Measurements from ENCODE around the gene ATAD3A.
"Not testable (repeated sequence)": the region's sequence is repeated elsewhere in the genome, so short reads cannot be mapped to it uniquely, and the experiment has no call there.

The ATAD3A gene

DNA sequence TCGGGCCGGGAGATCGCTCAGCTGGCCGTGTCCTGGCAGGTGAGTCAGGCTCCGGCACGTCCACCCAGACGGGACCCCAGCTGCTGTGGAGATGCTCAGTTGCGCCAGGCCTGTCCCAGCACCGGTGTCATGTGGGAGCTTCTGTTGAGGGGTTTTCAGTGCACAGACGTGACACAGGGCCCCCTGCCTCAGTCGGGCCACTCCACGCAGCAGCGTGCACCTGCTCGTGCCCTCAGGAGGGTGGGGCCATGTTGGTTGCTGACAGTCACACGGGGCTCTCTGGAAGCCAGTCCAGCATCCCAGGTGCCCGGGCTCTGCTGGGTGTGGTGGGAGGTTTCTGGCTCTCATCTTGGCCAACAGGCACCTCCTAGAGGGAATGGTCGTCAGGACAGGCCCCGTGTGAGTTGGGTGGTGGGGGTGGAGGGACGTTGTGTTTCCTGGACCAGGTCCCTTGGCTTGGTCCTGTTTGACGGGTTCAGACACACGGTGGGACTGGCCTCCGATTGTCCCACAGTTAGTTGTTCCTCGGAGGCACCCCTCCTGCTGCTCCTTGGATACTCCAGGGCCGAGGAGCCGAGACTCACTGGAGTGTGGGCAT lies 21.2 kb upstream of the ATAD3A start:
- no peak for DNase-seq

DNA sequence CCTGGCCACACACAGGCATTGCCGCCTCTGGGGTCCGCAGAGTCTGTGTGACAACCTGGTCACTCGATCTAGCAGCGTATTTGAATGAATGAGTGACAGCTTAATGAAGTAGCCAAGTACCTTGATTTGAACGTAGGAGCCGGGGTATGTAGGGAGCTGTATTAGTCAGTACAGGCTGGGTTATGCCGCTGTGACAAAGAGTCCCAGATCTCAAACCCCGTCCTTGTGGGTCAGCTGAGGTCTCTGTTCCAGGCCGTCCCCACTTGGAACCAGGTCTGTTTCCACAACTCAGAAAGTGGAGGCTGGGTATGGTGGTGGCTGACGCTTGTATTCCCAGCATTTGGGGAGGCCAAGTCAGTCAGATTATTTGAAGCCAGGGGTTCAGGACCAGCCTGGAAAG lies 20.4 kb upstream of the ATAD3A start:
- DNase-seq: no peak

DNA sequence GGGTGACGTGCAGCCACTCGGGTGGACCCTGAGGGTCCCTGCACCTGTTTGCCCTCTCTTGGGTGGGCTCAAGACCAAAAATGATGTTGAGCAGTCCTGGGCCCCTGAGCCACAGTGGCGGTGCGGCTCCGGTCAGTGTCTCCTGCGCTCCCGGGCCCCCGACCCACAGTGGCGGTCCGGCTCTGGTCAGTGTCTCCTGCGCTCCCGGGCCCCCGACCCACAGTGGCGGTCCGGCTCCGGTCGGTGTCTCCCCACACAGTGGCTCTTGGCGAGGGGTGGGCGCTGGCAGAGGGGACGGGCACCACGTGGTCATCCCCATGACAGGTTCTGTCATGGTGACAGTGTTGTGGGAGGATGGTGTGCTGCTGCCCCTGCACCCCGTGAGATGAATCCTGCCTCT lies 17.7 kb upstream of the ATAD3A start:
- DNase-seq: not testable (repeated sequence)

DNA sequence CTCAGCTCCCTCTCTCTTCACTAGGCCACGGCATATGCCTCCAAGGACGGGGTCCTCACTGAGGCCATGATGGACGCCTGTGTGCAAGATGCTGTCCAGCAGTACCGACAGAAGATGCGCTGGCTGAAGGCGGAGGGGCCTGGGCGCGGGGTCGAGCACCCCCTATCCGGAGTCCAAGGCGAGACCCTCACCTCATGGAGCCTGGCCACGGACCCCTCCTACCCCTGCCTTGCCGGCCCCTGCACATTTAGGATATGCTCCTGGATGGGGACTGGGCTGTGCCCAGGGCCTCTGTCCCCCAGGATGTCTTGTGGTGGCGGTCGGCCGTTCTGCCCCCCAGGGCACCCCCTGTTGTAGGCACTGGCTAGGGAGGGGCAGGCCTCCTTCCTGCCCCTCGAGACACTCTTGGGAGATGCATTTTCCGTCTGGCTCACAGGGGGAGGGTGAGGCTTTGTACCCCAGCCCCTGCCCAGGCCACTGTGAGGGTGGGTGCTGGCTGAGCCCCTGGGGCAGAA lies 16.4 kb upstream of the ATAD3A start:
- DNase-seq: not testable (repeated sequence)

DNA sequence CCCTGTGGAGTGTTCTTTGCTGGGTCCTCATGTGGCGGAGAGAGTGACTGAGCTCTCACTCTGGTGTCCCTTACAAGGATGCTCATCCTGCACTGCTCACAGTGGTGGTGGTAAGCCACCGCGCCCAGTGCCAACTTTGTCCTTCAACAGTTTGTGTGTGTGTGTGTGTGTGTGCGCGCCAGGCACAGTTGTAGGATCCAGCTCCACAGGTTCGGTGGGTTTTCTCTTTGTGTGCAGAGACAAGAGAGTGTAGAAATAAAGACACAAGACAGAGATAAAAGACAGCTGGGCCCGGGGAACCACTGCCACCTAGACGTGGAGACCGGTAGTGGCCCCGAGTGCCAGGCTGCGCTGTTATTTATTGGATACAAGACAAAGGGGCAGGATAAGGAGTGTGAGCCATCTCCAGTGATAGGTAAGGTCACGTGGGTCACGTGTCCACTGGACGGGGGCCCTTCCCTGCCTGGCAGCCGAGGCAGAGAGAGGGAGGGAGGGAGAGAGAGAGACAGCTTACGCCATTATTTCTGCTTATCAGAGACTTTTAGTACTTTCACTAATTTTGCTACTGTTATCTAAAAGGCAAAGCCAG lies 7.1 kb upstream of the ATAD3A start:
- peak; percentile 67 for DNase-seq

DNA sequence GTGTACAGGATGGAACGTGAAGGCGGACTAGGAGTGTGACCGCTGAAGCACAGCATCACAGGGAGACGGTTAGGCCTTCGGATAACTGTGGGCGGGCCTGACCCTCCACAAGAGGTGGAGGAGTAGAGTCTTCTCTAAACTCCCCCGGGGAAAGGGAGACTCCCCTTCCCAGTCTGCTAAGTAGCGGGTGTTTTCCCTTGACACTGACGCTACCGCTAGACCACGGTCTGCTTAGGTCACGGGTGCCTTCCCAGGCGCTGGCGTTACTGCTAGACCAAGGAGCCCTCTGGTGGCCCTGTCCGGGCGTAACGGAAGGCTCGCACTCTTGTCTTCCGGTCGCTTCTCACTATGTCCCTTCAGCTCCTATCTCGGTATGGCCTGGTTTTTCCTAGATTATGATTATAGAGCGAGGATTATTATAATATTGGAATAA lies 6.6 kb upstream of the ATAD3A start:
- DNase-seq: not testable (repeated sequence)

DNA sequence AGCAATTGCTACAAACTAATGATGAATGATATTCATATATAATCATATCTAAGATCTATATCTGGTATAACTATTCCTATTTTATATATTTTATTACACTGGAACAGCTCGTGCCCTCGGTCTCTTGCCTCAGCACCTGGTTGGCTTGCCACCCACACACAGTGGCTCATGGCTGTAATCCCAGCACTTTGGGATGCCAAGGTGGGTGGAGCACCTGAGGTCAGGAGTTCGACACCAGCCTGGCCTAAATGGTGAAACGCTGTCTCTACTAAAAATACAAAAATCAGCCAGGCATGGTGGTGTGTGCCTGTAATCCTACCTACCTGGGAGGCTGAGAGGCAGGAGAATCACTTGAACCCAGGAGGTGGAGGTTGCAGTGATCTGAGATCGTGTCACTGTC lies 6.2 kb upstream of the ATAD3A start:
- not testable (repeated sequence) for DNase-seq

DNA sequence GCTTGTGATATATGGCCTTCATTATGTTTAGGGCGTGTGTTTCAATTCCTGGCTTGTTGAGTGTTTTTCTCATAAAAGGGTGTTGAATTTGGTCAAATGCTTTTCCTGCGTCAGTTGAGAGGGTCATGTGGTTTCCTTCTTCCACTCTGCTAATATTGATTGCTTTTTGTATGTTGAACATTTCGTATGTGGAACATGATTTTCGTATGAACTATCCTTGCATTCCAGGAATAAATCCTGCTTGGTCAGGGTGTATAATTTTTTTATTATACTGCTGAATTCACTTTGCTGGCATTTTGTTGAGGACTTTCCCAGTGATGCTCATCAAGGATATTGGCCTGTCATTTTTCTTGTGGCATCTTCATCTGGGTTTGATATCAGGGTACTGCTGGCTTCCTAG lies 4.7 kb upstream of the ATAD3A start:
- DNase-seq: no peak

DNA sequence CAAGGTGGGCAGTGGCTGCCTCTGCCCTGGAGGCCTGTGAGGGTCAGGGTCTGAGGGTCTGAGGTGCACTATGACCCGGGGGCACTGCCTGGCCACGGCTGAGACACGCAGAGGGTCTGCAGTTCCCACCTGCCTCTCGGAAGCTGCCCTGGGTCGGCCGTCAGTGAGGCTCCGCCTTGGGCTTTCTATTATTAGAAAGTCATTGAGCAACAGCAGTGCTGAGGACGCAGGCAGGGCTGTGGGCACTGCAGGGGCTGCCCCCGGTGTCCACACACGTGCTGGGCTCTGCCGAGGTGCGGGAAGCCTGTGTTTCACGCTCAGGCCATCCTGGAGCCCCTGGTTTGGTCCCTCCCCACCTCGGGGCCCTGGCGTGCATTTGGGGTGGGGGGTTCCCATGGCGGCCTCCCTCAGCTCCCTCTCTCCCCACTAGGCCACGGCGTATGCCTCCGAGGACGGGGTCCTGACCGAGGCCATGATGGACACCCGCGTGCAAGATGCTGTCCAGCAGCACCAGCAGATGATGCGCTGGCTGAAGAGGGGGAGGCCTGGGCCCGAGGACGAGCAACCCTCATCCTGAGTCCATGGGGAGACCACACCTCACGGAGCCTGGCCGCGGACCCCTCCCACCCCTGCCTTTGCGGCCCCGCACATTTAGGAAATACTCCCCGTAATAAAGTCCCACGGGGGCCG lies 3.0 kb upstream of the ATAD3A start:
- not testable (repeated sequence) for DNase-seq

DNA sequence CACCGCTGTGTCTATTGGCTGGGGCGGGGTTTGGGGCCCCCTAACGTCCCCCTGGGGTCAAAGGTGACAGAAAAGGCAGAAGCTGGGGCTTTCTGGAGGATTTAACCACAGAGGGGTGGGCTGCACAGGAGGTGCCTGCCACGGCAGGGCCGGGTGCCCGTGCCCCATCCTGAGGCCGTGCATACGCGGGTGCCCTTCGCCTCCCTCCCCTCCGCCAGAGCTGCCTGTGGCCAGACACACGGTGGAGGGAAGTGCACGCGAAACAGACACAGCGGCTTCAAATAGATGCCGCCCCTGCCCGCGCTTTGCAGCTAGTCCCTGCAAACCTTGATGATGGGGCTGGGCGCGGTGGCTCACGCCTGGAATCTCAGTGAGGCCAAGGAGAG lies 2.5 kb upstream of the ATAD3A start:
- not testable (repeated sequence) for DNase-seq

DNA sequence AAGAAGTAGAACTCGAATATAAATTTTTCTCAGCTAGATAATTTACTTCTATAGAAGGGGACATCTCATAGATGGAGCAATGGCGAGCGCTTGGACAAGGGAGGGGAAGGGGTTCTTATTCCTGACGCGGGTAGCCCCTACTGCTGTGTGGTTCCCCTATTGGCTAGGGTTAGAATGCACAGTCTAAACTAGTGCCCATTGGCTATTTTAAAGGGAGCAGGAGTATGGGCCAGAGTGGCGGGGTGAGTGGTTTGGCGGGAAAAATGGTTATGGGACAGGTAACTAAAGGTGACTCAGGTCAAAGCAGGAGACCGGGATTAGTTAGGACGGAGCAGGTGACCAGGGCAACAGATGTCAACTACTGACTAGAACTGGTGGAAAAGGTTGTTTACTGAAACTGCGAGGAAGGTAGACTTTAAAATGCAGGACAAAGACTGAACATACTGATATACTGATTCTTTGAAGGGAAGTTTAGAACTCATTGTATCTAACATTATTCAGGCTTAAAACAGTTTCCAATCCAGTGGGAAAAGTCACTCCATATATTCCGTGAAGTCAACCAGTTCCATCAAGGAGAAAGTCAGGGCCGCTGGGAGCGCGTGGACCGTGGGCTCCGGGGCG lies 940 bp upstream of the ATAD3A start:
- no peak for DNase-seq

DNA sequence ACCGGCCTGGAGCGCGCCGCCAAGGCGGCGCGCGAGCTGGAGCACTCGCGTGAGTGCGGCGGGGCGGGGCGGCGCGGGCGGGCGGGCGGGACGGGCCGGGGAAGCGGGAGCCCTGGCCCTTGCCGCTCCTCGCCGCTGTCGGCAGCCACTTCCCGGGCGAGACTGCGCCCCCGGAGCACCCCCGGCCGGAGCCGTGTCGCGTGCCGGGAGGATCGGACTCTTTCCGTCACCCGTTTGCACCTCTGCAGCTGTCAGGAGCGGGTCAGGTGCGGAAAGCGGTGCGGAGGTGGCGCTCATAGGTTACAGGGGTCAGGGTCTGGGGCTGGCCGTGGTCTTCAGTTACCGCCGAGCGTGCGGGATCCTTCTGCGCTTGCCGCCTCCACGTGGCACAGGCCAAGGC lies 463 bp downstream of the ATAD3A start:
- DNase-seq: peak; percentile 19

DNA sequence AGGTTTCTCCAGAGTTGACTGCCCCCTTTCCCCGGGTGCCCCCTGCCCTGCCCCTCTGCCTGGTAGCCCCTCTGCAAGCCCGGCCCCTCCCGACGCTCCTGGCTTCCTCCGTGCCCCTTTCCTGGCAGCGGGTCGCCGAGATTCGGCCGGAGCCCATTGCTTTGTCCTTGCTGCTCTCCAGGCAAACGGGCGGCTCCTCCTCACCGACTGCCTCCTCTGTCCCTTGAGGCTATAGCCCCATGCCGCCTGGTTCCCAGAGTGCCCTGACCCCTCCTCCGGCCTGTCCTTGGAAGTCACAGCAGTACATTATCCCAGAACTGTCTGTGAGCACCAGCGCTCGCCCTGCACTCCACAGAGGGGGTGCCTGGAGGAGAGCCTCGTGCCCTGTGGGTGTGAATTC lies 1.7 kb downstream of the ATAD3A start:
- not testable (repeated sequence) for DNase-seq

DNA sequence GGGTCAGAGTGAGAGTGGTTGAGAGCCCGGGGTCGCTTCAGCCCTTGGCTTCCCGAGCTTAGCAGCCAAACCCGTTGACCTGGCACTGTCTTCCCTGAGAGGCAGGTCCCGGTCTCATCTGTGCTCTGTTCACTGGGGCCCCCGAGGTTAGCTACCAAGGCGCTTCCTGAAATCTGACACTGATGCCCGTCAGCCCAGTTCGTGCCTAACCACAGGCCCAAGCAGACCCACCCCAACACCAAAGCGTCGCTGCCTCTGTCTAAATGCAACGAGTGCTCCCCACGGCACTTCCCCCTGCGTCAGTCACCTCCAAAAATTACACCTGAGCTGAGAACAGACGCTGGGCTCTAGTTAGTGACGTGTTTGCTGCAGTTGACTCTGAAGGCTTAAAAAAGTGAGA lies 2.4 kb downstream of the ATAD3A start:
- DNase-seq: not testable (repeated sequence)

DNA sequence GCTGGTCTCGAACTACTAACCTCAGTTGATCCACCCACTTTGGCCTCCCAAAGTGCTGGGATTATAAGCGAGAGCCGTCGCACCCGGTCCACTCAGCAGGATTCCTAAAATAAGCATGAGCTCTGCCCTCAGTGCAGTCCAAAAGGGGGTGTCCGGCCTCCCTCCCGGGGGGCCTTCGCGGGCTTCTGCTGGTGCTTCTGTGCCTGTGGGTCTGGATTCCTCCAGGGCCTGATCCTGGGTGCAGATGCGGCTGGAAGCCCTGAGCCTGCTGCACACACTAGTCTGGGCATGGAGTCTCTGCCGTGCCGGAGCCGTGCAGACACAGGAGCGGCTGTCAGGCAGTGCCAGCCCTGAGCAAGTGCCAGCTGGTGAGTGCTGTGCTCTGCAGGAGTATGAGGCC lies 5.0 kb downstream of the ATAD3A start:
- DNase-seq: not testable (repeated sequence)

DNA sequence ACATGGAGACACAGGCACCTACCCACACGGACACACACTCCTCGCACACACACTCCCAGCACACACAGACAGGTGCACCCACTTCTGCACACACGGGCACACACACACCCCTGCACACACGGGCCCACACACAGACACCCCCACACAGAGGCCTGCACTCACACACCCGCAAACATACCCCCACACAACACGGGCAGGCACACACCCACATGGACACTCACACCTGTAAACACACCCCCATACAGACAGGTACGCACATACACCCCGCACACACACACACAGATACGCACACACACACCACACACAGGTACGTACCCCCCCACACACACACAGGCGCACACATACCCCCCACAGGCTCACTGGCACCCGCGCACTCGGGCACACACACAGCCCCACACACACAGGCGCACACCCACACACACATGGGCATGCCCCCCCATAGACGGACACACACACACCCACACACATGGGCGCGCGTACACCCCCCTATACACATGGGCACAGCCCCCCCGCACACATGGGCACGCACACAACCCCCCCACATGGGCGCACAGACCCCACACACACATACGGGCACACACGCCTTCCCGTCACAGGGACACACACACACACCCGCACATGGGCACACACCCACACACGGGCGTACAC lies 6.1 kb downstream of the ATAD3A start:
- DNase-seq: no peak

DNA sequence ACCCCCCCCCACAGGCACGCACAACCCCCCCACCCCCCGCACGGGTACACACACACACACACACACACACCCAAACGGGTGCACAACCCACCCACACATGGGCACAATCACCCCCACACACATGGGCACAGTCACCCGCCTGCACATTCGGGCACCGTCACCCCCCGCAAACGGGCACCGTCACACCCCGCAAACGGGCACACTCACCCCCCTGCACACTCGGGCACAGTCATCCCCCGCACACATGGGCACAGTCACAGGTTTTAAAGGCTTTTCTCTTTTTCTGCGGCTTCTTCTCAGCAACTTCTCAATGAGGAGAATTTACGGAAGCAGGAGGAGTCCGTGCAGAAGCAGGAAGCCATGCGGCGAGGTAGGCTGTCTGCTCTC lies 6.7 kb downstream of the ATAD3A start:
- DNase-seq: not testable (repeated sequence)

DNA sequence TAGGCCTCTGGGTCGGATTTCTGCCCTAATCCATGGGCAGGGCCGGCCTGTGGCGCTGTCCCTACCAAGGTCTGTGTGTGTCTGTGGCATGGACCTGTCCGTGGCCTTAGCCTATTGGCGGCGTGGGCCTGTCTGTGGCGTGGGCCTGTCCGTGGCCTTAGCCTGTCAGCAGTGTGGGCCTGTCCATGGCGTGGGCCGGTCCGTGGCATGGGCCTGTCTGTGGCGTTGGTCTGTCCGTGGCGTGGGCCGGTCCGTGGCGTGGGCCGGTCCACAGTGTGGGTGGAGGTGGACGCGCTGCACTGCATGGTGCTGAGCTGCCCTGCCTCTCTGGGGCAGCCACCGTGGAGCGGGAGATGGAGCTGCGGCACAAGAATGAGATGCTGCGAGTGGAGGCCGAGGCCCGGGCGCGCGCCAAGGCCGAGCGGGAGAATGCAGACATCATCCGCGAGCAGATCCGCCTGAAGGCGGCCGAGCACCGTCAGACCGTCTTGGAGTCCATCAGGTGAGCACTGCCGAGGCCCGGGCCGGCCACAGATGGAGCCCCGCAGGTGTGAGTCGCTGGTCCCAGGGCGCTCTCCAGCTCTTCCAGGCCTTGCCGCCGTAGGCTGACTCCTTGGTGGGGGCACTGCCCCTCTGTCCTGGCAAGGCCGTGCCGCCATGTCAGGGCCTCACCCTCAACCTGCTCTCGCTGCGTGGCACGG lies 8.0 kb downstream of the ATAD3A start:
- not testable (repeated sequence) for DNase-seq

DNA sequence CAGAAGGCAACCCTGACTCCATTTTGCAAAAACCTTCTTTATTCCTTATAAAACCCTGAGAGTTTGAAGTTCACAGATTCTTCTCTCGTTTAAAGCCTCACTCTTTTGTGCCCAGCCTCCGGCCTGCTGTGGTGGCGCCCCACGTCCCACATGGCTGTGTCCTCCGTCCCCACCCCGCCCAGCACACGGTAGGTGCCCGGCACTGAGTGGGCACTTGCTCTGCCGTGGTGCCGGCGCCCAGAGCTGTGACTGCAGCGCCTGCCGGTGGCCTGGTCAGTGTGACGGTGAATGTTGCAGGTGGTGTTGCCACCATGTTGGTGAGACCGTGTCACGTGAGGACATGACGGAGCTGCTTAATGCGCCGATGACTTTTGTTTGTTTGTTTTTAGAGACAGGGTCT lies 9.4 kb downstream of the ATAD3A start:
- DNase-seq: no peak

DNA sequence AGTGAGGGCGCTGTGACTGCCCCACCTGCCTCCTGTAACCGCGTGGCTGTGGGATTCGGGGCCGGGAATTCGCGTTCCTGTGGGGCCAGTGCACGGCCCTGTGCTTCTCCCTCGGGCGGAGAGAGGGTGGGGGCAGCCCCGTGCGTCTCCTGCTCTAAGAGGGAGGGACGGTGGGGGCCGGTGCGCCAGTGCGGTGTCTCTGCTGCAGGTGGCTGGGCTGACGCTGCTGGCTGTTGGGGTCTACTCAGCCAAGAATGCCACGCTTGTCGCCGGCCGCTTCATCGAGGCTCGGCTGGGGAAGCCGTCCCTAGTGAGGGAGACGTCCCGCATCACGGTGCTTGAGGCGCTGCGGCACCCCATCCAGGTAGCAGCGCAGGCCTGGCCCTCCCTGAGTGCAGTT lies 10.6 kb downstream of the ATAD3A start:
- not testable (repeated sequence) for DNase-seq

DNA sequence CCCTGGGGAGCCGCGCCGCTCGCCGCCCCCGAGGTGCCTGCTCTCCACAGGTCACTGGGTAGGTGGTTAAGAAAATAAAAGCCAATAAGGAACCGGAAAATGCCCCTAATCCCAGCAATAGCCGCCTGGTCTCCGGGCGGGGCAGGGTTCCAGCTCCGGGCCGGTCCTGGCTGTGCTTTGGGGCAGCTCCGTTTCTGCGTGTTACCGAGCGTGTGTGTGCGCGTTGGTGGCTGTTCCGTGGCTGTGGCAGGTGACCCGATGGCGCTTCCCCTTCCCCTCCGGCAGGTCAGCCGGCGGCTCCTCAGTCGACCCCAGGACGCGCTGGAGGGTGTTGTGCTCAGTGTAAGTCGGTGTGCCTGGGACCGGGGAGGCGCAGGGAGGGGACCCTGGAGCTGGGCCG lies 11.3 kb downstream of the ATAD3A start:
- DNase-seq: not testable (repeated sequence)

DNA sequence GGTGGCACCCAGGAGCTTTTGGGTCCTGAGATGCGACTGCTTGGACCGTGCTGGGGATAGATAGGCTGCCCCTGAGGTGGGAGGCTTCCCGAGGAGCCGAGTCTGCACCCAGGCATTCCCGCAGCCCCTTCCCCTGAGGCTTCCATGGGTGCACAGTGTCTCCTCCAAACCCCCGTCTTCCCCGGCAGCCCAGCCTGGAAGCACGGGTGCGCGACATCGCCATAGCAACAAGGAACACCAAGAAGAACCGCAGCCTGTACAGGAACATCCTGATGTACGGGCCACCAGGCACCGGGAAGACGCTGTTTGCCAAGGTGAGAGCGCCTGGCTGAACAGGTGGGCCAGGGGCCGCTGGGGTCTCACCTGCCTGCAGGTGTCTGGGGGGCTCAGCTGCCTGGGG lies 11.7 kb downstream of the ATAD3A start:
- not testable (repeated sequence) for DNase-seq

All from central memory CD4-positive, alpha-beta T cell (primary cell).